IPS-20b (cell line): ENCODE measurements around the gene GADL1.

Experiments used
- H3K27ac ChIP-seq: one replicate; pipeline ENCODE4 v1.5.1; 2013; ENCODE audit warnings: low read length
- H3K27me3 ChIP-seq: 2 replicates; pipeline ENCODE4 v1.6.1; 2013; ENCODE audit warnings: mild to moderate bottlenecking, low read length, inconsistent platforms; ENCODE audit not compliant: insufficient read depth
- H3K36me3 ChIP-seq: 2 replicates; pipeline ENCODE4 v1.6.1; 2013; ENCODE audit warnings: low read depth, mild to moderate bottlenecking, inconsistent platforms, low read length, moderate library complexity; ENCODE audit not compliant: insufficient read depth
- H3K4me1 ChIP-seq: 2 replicates; pipeline ENCODE4 v1.6.1; 2013; ENCODE audit warnings: mild to moderate bottlenecking, control low read depth, inconsistent platforms, low read length, moderate library complexity; ENCODE audit not compliant: insufficient read depth
- H3K4me3 ChIP-seq: 2 replicates; pipeline ENCODE4 v1.5.1; 2013; ENCODE audit warnings: mild to moderate bottlenecking, low read length, inconsistent platforms
- H3K9ac ChIP-seq: 2 replicates; pipeline ENCODE4 v1.6.1; 2013; ENCODE audit warnings: low read depth, mild to moderate bottlenecking, inconsistent platforms, low read length, moderate library complexity
- H3K9me3 ChIP-seq: 2 replicates; pipeline ENCODE4 v1.6.1; 2013; ENCODE audit warnings: mild to moderate bottlenecking, low read depth, low read length, inconsistent platforms; ENCODE audit not compliant: insufficient read depth

Gene GADL1

DNA sequence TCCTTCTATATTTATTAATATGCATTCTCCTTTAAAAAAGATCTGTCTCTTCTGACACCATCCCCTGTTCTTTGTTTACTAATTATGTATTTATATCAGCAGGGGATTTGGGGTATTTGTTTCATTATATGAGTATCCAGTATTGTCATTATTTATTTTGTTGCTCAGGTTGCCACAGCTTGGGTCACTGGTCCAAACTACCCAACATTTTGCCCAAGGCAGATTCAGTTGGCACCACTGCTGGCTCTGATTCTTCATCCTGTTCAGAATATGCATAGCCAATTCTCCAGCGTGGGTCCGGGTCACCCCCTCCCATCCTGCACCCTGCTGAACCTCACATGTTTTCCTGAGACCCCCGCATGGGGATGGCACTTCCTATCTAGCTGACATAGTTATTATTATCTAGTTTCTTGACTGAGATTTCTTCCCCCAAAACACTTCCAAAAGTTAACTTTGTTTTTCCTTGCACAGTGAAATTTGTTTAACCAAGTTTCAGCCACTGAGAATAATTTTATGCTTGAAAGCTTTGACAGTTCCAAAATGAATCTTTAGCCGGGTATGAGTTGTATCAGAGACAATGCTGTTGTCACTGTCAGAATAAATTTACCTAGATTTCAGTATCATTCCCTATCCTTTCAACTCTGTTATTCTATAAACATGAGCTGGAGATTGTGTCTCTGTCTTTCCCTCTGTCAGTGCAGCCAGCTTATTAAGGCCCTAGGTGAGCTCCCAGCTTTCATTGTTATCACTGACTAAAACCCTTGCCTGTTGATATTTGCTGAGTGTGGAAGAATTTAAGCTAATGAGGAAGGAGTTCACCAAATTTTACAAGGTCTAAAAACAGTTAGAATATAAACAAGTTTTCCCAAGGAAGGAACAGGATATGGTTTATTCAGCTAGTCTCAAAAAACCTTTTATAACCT lies 217.8 kb downstream of the GADL1 start:
- no peak overlapping the region for H3K9ac ChIP-seq
- H3K36me3 ChIP-seq: peaks cover 64% of the 10 kb centered on the region
- H3K9me3 ChIP-seq: no peaks in the 10 kb centered on the region
- no peaks in the 10 kb centered on the region for H3K27me3 ChIP-seq
- no peak overlapping the region for H3K27ac ChIP-seq
- no peak overlapping the region for H3K4me3 ChIP-seq
- peaks cover 11% of the 10 kb centered on the region; the same call in 1 of the 2 replicates for H3K4me1 ChIP-seq
